Skeletal muscle satellite cell (primary cell): ENCODE results near the gene PRKN.

Experiments
- H3K27me3 ChIP-seq: 2 replicates; pipeline ENCODE4 v1.7.0; 2013; ENCODE audit warnings: low read length; ENCODE audit not compliant: control insufficient read depth, insufficient read depth
- H3K36me3 ChIP-seq: 2 replicates; pipeline ENCODE4 v1.7.0; 2013; ENCODE audit warnings: mild to moderate bottlenecking, control low read depth, low read length; ENCODE audit not compliant: insufficient read depth
- H3K4me1 ChIP-seq: 2 replicates; pipeline ENCODE4 v1.7.0; 2013; ENCODE audit warnings: low read length; ENCODE audit not compliant: control insufficient read depth, insufficient read depth
- H3K4me2 ChIP-seq: 2 replicates; pipeline ENCODE4 v1.7.0; 2013; ENCODE audit warnings: mild to moderate bottlenecking, low read length
- H3K4me3 ChIP-seq: 2 replicates; pipeline ENCODE4 v1.7.0; 2013; ENCODE audit warnings: low read length
- H3K9ac ChIP-seq: 2 replicates; pipeline ENCODE4 v1.7.0; 2013; ENCODE audit warnings: mild to moderate bottlenecking, low read depth, low read length, moderate library complexity
- H3K9me3 ChIP-seq: replicated peaks from 2 replicates; pipeline ENCODE4 v1.7.0; 2013; ENCODE audit warnings: mild to moderate bottlenecking, control low read depth, low read length

The PRKN gene

DNA sequence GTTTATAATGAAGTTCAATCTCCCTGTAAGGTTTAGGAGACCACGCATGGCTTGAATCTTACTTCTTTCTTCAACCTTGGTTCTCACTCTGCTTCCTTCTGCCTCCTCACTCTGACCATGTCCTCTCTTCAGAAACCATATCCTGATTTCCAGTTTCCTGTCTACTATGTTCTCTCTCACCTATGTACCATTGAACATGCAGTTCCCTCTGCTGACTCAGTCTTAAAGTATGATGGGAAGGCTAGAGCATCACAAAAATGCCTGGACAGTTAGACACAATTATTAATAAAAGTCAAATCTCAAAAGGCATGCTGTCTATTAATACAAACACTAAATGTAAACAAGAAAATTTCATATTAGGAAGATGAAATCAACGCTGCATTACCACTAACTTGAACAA, 151.6 kb downstream of the PRKN start:
- no peak overlapping the region for H3K9ac ChIP-seq
- H3K4me3 ChIP-seq: no peak overlapping the region
- no peaks in the 10 kb centered on the region for H3K36me3 ChIP-seq
- peaks cover 7% of the 10 kb centered on the region for H3K4me1 ChIP-seq
- H3K4me2 ChIP-seq: no peak overlapping the region
- H3K27me3 ChIP-seq: no peaks in the 10 kb centered on the region
- H3K9me3 ChIP-seq: no peaks in the 10 kb centered on the region

DNA sequence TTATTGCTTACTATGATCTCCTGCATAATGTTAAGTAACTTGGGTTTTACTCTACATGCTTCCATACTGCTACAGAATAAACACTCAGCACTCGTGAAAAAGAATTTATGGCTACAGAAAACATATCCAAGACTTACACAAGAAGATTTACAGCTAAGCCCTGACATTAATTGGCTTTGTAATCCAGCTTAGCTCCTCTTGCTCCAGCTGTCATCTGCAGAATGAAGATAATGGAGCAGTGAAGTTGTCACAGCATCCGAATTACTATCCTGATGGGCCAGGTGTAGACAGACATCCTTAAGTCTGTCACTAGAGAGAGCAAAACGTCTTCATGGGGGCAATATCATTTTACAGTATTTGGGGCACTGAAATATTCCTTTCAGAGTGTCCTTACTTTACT, 155.3 kb downstream of the PRKN start:
- Histone ChIP-seq H3K9ac (no peak overlapping the region), H3K9me3 (no peaks in the 10 kb centered on the region), H3K4me3 (no peak overlapping the region), H3K27me3 (no peaks in the 10 kb centered on the region), H3K4me2 (no peak overlapping the region), H3K4me1 (peaks cover 7% of the 10 kb centered on the region), H3K36me3 (no peaks in the 10 kb centered on the region)

- no peaks in the 10 kb centered on the region for H3K9me3 ChIP-seq
- H3K4me3 ChIP-seq: no peak overlapping the region
- no peaks in the 10 kb centered on the region for H3K36me3 ChIP-seq
- no peaks in the 10 kb centered on the region for H3K4me1 ChIP-seq
- H3K4me2 ChIP-seq: no peak overlapping the region
- no peak overlapping the region for H3K9ac ChIP-seq
- no peaks in the 10 kb centered on the region for H3K27me3 ChIP-seq
Observed at GRCh38 chr6:162568266-162568665, 159.3 kb downstream of the PRKN start.

GRCh38 chr6:162562041-162562440, 165.5 kb downstream of the PRKN start:
- Histone ChIP-seq H3K9ac (no peak overlapping the region), H3K4me3 (no peak overlapping the region), H3K4me2 (no peak overlapping the region), H3K36me3 (no peaks in the 10 kb centered on the region), H3K9me3 (no peaks in the 10 kb centered on the region), H3K4me1 (no peaks in the 10 kb centered on the region), H3K27me3 (no peaks in the 10 kb centered on the region)

DNA sequence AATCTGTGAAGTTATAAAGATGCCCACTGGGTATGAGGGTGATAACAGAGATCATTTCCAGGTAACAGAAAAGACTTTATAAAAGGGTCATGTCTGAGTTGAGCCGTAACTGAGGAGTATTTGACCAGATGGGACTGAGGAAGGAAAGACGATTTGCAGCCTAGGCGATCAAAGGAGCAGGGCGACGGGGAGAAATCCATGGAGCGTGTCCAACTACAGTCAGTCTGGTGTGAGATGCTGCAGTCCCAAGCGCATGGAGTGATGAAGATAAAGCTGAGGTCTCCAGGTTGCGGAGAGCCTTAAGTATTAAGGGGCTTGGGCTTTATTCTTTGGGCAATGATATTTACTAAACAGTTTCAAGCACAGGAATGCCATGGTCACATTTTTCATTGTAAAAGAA, 166.7 kb downstream of the PRKN start:
- Histone ChIP-seq H3K9ac (no peak overlapping the region), H3K36me3 (no peaks in the 10 kb centered on the region), H3K4me2 (no peak overlapping the region), H3K4me3 (no peak overlapping the region), H3K9me3 (no peaks in the 10 kb centered on the region), H3K4me1 (no peaks in the 10 kb centered on the region), H3K27me3 (no peaks in the 10 kb centered on the region)

DNA sequence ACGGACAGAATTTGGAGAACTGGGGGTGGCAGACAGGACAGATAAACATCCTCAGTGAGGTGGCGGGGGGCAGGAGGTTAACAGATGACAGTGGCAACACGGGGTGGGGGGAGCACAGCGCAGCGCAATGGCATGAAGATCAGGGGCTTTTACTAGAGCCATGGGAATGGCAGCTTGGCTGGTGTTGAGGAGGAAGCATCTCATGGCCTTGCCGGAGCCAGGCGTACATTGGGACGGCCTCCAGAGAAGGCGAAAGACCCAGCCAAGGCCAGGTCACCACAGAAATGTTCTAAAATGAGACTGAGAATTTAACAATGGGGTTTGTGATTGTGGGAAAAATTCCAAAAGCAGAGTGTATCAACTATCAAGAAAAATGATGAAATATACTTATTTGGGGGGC, 173.0 kb downstream of the PRKN start:
- no peak overlapping the region for H3K9ac ChIP-seq
- no peaks in the 10 kb centered on the region for H3K27me3 ChIP-seq
- H3K4me3 ChIP-seq: no peak overlapping the region
- no peaks in the 10 kb centered on the region for H3K4me1 ChIP-seq
- no peaks in the 10 kb centered on the region for H3K9me3 ChIP-seq
- no peaks in the 10 kb centered on the region for H3K36me3 ChIP-seq
- H3K4me2 ChIP-seq: no peak overlapping the region

- H3K4me3 ChIP-seq: no peak overlapping the region
- H3K27me3 ChIP-seq: no peaks in the 10 kb centered on the region
- no peaks in the 10 kb centered on the region for H3K36me3 ChIP-seq
- H3K9me3 ChIP-seq: no peaks in the 10 kb centered on the region
- no peaks in the 10 kb centered on the region for H3K4me1 ChIP-seq
- H3K9ac ChIP-seq: no peak overlapping the region
- no peak overlapping the region for H3K4me2 ChIP-seq
Observed at GRCh38 chr6:162546905-162547304, 180.7 kb downstream of the PRKN start.

DNA sequence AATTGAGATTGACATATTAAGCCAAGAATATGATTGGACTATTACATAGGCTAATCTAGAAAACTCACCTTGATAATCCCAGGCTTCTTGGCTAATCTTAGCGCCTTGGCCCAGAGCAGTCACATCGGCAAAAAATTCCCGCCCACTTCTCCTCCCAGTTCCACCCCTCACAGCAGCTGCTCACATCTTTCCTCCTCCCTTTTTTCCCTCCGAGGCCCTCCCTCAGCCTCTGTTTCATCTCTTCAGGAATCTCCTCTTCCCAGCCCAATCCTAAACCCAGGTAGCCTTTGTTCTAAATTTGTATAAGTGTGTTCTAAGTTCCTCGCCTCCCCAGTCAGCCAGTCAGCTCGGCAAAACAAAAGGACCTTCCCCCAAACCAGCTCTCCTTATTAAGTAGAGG, 184.3 kb downstream of the PRKN start:
- no peaks in the 10 kb centered on the region for H3K9me3 ChIP-seq
- no peaks in the 10 kb centered on the region for H3K36me3 ChIP-seq
- H3K27me3 ChIP-seq: no peaks in the 10 kb centered on the region
- H3K4me1 ChIP-seq: no peaks in the 10 kb centered on the region
- H3K4me3 ChIP-seq: no peak overlapping the region
- H3K9ac ChIP-seq: no peak overlapping the region
- no peak overlapping the region for H3K4me2 ChIP-seq

GRCh38 chr6:162541019-162541601, 186.5 kb downstream of the PRKN start:
- Histone ChIP-seq H3K4me1 (no peaks in the 10 kb centered on the region), H3K4me2 (no peak overlapping the region), H3K36me3 (no peaks in the 10 kb centered on the region), H3K9me3 (no peaks in the 10 kb centered on the region), H3K9ac (no peak overlapping the region), H3K4me3 (no peak overlapping the region), H3K27me3 (no peaks in the 10 kb centered on the region)

- no peak overlapping the region for H3K4me2 ChIP-seq
- H3K9me3 ChIP-seq: no peaks in the 10 kb centered on the region
- H3K4me3 ChIP-seq: no peak overlapping the region
- no peaks in the 10 kb centered on the region for H3K36me3 ChIP-seq
- H3K4me1 ChIP-seq: no peaks in the 10 kb centered on the region
- H3K27me3 ChIP-seq: no peaks in the 10 kb centered on the region
- H3K9ac ChIP-seq: no peak overlapping the region
Observed at GRCh38 chr6:162539321-162539720, 188.2 kb downstream of the PRKN start.

- Histone ChIP-seq H3K9me3 (no peaks in the 10 kb centered on the region), H3K4me1 (no peaks in the 10 kb centered on the region), H3K4me2 (no peak overlapping the region), H3K27me3 (no peaks in the 10 kb centered on the region), H3K9ac (no peak overlapping the region), H3K36me3 (no peaks in the 10 kb centered on the region), H3K4me3 (no peak overlapping the region)
Observed at GRCh38 chr6:162538643-162539064, 188.9 kb downstream of the PRKN start.

- Histone ChIP-seq H3K36me3 (no peaks in the 10 kb centered on the region), H3K4me1 (no peaks in the 10 kb centered on the region), H3K9me3 (no peaks in the 10 kb centered on the region), H3K4me3 (no peak overlapping the region), H3K4me2 (no peak overlapping the region), H3K9ac (no peak overlapping the region), H3K27me3 (no peaks in the 10 kb centered on the region)
Observed at GRCh38 chr6:162533009-162533400, 194.6 kb downstream of the PRKN start.
